GM12891 (cell line): ENCODE results near the gene POU3F2.

ENCODE experiments used
- DNase-seq: peaks from one replicate; pipeline ENCODE4 v3.0.0; 2011; ENCODE audit warnings: low spot score; ENCODE audit not compliant: insufficient read length
- FAIRE-seq: peaks from 2 replicates; lab custom pipeline; 2011; peaks lifted over from hg19 to GRCh38; lab: Jason Lieb, UNC
- PAX5 ChIP-seq: IDR thresholded peaks from 2 replicates; pipeline ENCODE4 v1.6.1; 2011; ENCODE audit warnings: low read length, moderate library complexity, mild to moderate bottlenecking; ENCODE audit not compliant: insufficient read depth, severe bottlenecking
- POLR2A ChIP-seq: IDR thresholded peaks from 2 replicates; pipeline ENCODE4 v1.6.1; 2011; ENCODE audit warnings: low read depth, low read length, control low read depth
- POLR2AphosphoS5 ChIP-seq: IDR thresholded peaks from 2 replicates; pipeline ENCODE4 v1.6.1; 2011; ENCODE audit warnings: low read depth, low read length, control low read depth
- POU2F2 ChIP-seq: IDR thresholded peaks from 2 replicates; pipeline ENCODE4 v1.6.1; 2011; ENCODE audit warnings: low read depth, mild to moderate bottlenecking, control low read depth, low read length, moderate library complexity
- SPI1 ChIP-seq: IDR thresholded peaks from 2 replicates; pipeline ENCODE4 v1.6.1; 2011; ENCODE audit warnings: low read depth, low read length, control low read depth
- TAF1 ChIP-seq: IDR thresholded peaks from 2 replicates; pipeline ENCODE4 v1.6.1; 2011; ENCODE audit warnings: low read depth, low read length, control low read depth

The POU3F2 gene

GRCh38 chr6:98830146-98830545 lies 4.2 kb upstream of the POU3F2 start:
- FAIRE-seq (no peak), DNase-seq (no peak)
- TF ChIP-seq POU2F2, result no peak
- no peak for TF ChIP-seq POLR2AphosphoS5
- no peak for TF ChIP-seq SPI1
- no peak for TF ChIP-seq POLR2A
- no peak for TF ChIP-seq PAX5
- no peak for TF ChIP-seq TAF1

GRCh38 chr6:98831057-98831958 lies 3.1 kb upstream of the POU3F2 start:
- no peak for DNase-seq
- no peak for FAIRE-seq
- TF ChIP-seq TAF1, result no peak
- TF ChIP-seq POLR2AphosphoS5, result no peak

GRCh38 chr6:98831959-98832283 lies 2.5 kb upstream of the POU3F2 start:
- FAIRE-seq (no peak), DNase-seq (no peak)
- TF ChIP-seq POU2F2 (no peak), PAX5 (no peak), POLR2A (no peak), TAF1 (no peak), POLR2AphosphoS5 (no peak), SPI1 (no peak)

GRCh38 chr6:98832284-98833056 lies 1.9 kb upstream of the POU3F2 start:
- FAIRE-seq (no peak), DNase-seq (no peak)
- TF ChIP-seq POLR2AphosphoS5 (no peak), TAF1 (no peak), POU2F2 (no peak), PAX5 (no peak), POLR2A (no peak), SPI1 (no peak)

- TF ChIP-seq POU2F2 (no peak), TAF1 (no peak), PAX5 (no peak), POLR2AphosphoS5 (no peak), POLR2A (no peak), SPI1 (no peak)
- FAIRE-seq (no peak), DNase-seq (no peak)
Observed at GRCh38 chr6:98833057-98833306, 1.4 kb upstream of the POU3F2 start.

- no peak for TF ChIP-seq TAF1
- FAIRE-seq (peak; percentile 38), DNase-seq (no peak)
Observed at GRCh38 chr6:98833307-98834059, 891 bp upstream of the POU3F2 start.

GRCh38 chr6:98835149-98836024 lies 1.0 kb downstream of the POU3F2 start:
- DNase-seq (no peak), FAIRE-seq (no peak)
- TF ChIP-seq TAF1 (no peak), POU2F2 (no peak), POLR2A (no peak), SPI1 (no peak), PAX5 (no peak), POLR2AphosphoS5 (no peak)

GRCh38 chr6:98836025-98836961 lies 1.9 kb downstream of the POU3F2 start:
- FAIRE-seq, result no peak
- DNase-seq, result no peak
- no peak for TF ChIP-seq TAF1
- TF ChIP-seq POU2F2, result no peak
- TF ChIP-seq SPI1, result no peak
- no peak for TF ChIP-seq POLR2AphosphoS5
- no peak for TF ChIP-seq PAX5
- no peak for TF ChIP-seq POLR2A
